K562 (cell line): Measurements from ENCODE around the gene PIK3AP1. TPM values are rescaled to one million over a fixed set of nuclear protein-coding genes. Genes with fewer than 3 reads are reported as not detected.

Experiments
- ATAC-seq: fragments of 200-7000 bp; cut with Tn5 transposase; 3 replicates; pipeline ENCODE4 v1.9.1; 2020; ENCODE audit warnings: moderate library complexity
- BruUV-seq: library from RNA; stranded (reverse); fragments of 400-500 nt; replicated peaks from 2 replicates; lab custom pipeline; 2021; lab: Mats Ljungman, UMichigan
- CTCF ChIA-PET: fragments of 300-600 bp; formaldehyde crosslinking; extraction: SDS; loops from one replicate; lab custom pipeline; 2021; ENCODE audit warnings: low intra/inter-chr PET ratio; lab: Yijun Ruan, JAX
- POLR2A ChIA-PET: fragments of 300-600, 350-650 bp; sonication (Branson Sonifier 250); formaldehyde crosslinking; extraction: SDS; loops from one replicate; lab custom pipeline; 2021; ENCODE audit warnings: antibody characterized with exemption, inconsistent platforms; lab: Yijun Ruan, JAX
- DNase-seq, 4 experiments: peaks; one replicate each; pipeline versions ENCODE4 v3.0.0 to v3.0.0-alpha.2; 2011 to 2018; ENCODE audit warnings: low spot score in 3 of 4, mixed read lengths in 3 of 4; ENCODE audit errors: extremely low read depth in 1 of 4
- FAIRE-seq: peaks from 2 replicates; lab custom pipeline; 2011; peaks lifted over from hg19 to GRCh38; lab: Jason Lieb, UNC
- H2AFZ ChIP-seq: 2 replicates; pipeline ENCODE4 v1.6.0; 2011; ENCODE audit warnings: low read depth, low read length, control low read depth, inconsistent platforms
- H3K27ac ChIP-seq: fragments of 200-600 bp; 3 replicates; pipeline ENCODE4 v1.8.0; 2011; ENCODE audit warnings: low read depth, mild to moderate bottlenecking, control low read depth, inconsistent platforms, low read length, moderate library complexity, mixed read lengths; ENCODE audit errors: extremely low read depth
- H3K27me3 ChIP-seq, 2 experiments: fragments of 300-600 bp in 1 of 2; 2 replicates in 1 of 2; 3 replicates in 1 of 2; pipeline versions ENCODE4 v1.6.0 to v1.8.0; 2011; ENCODE audit warnings: inconsistent platforms in 2 of 2, low read length in 2 of 2, mild to moderate bottlenecking in 1 of 2, mixed read lengths in 1 of 2, moderate library complexity in 1 of 2; ENCODE audit not compliant: control insufficient read depth in 2 of 2, insufficient read depth in 2 of 2
- H3K36me3 ChIP-seq: fragments of 300-600 bp; 3 replicates; pipeline ENCODE4 v1.8.0; 2011; ENCODE audit warnings: mild to moderate bottlenecking, low read length, inconsistent platforms; ENCODE audit not compliant: control insufficient read depth, insufficient read depth
- H3K4me1 ChIP-seq, 2 experiments: fragments of 200-600 bp in 1 of 2; replicated peaks in 1 of 2; 2 replicates in 1 of 2; 3 replicates in 1 of 2; pipeline versions ENCODE4 v1.5.1 to v1.8.0; 2011; ENCODE audit warnings: inconsistent platforms in 2 of 2, low read length in 2 of 2, mild to moderate bottlenecking in 1 of 2, mixed read lengths in 1 of 2, moderate library complexity in 1 of 2; ENCODE audit not compliant: control insufficient read depth in 2 of 2, insufficient read depth in 2 of 2
- H3K4me2 ChIP-seq: 2 replicates; pipeline ENCODE4 v1.6.1; 2011; ENCODE audit warnings: low read length, control low read depth, inconsistent platforms, mixed read lengths; ENCODE audit not compliant: insufficient read depth
- H3K4me3 ChIP-seq: fragments of 200-600 bp; sonication (generic), shearing (Covaris generic); 2 replicates; pipeline ENCODE4 v1.5.1; 2016; ENCODE audit warnings: control low read depth, inconsistent platforms
- H3K79me2 ChIP-seq: fragments of 200-600 bp; 3 replicates; pipeline ENCODE4 v1.8.0; 2011; ENCODE audit warnings: low read length, inconsistent platforms; ENCODE audit not compliant: control insufficient read depth, insufficient read depth
- H3K9ac ChIP-seq, 2 experiments: 2 replicates each; pipeline versions ENCODE4 v1.6.0 to v1.6.1; 2011; ENCODE audit warnings: low read depth in 2 of 2, low read length in 2 of 2, control low read depth in 1 of 2, inconsistent platforms in 1 of 2, mild to moderate bottlenecking in 1 of 2, mixed read lengths in 1 of 2; ENCODE audit not compliant: insufficient read depth in 1 of 2
- H3K9me1 ChIP-seq: one replicate; pipeline ENCODE4 v1.6.0; 2011; ENCODE audit warnings: inconsistent platforms, mild to moderate bottlenecking, low read length, moderate library complexity; ENCODE audit not compliant: control insufficient read depth, insufficient read depth
- H3K9me3 ChIP-seq: replicated peaks from 2 replicates; pipeline ENCODE4 v1.5.1; 2011; ENCODE audit warnings: low read depth, low read length, inconsistent platforms; ENCODE audit not compliant: control insufficient read depth, insufficient read depth
- H4K20me1 ChIP-seq: replicated peaks from 2 replicates; pipeline ENCODE4 v1.6.1; 2011; ENCODE audit warnings: low read length, inconsistent platforms, mixed read lengths; ENCODE audit not compliant: control insufficient read depth, insufficient read depth
- ADNP ChIP-seq: fragments of 200-800 bp; sonication (Bioruptor generic); IDR thresholded peaks from 2 replicates; pipeline ENCODE4 v1.6.1; 2016; ENCODE audit warnings: missing genetic modification characterization, missing compliant biosample characterization
- ETS2 ChIP-seq: IDR thresholded peaks from 2 replicates; pipeline ENCODE4 v1.6.1; 2016; ENCODE audit warnings: borderline replicate concordance, missing genetic modification characterization, mild to moderate bottlenecking, moderate library complexity, missing compliant biosample characterization; ENCODE audit not compliant: poor library complexity, severe bottlenecking
- GTF2E2 ChIP-seq: fragments of 200-800 bp; sonication (Bioruptor generic); IDR thresholded peaks from 2 replicates; pipeline ENCODE4 v1.6.1; 2016; ENCODE audit warnings: missing genetic modification characterization, missing compliant biosample characterization
- RFX5 ChIP-seq: IDR thresholded peaks from 2 replicates; pipeline ENCODE4 v1.6.1; 2011; ENCODE audit warnings: low read depth, mild to moderate bottlenecking, improper control_type of control experiment, low read length
- SETDB1 ChIP-seq: IDR thresholded peaks from one replicate; pipeline ENCODE4 v1.6.1; 2012; ENCODE audit warnings: low read length, control low read depth, inconsistent platforms
- SMAD1 ChIP-seq: fragments of 150-350 bp; IDR thresholded peaks from 2 replicates; pipeline ENCODE4 v1.6.1; 2014; ENCODE audit warnings: low read length, low read depth; ENCODE audit not compliant: partially characterized antibody
- STAG1 ChIP-seq: sonication (generic); formaldehyde crosslinking; IDR thresholded peaks from 2 replicates; pipeline ENCODE4 v1.5.0; 2020; ENCODE audit warnings: missing genetic modification reagents, borderline replicate concordance
- ZNF140 ChIP-seq: fragments of 250-450 bp; sonication (Bioruptor Pico); IDR thresholded peaks from 2 replicates; pipeline ENCODE4 v1.8.0; 2021; ENCODE audit warnings: moderate library complexity, mild to moderate bottlenecking, inconsistent platforms
- ZNF584 ChIP-seq: fragments of 200-800 bp; sonication (Bioruptor generic); IDR thresholded peaks from 2 replicates; pipeline ENCODE4 v1.6.1; 2016; ENCODE audit warnings: low read depth, mild to moderate bottlenecking, missing genetic modification characterization, missing compliant biosample characterization
- ZNF76 ChIP-seq: fragments of 250-450 bp; sonication (Bioruptor Pico); IDR thresholded peaks from 2 replicates; pipeline ENCODE4 v1.4.0; 2020; ENCODE audit warnings: mild to moderate bottlenecking, moderate library complexity, borderline replicate concordance
- WGBS: fragments of 100-300 bp; shearing (Covaris generic); methylation state at CpG from one replicate; pipeline ENCODE4 v1.1.6; 2016; ENCODE audit warnings: low coverage, mixed read lengths; ENCODE audit not compliant: insufficient coverage; ENCODE audit errors: missing lambda C conversion rate; 5-methylcytosine and 5-hydroxymethylcytosine counted together
- in situ Hi-C: fragments of 300-500 bp; cut with MboI; formaldehyde crosslinking; loops from 4 replicates; pipeline ENCODE4 v1.15.0; 2018; ENCODE audit warnings: inconsistent platforms, mixed read lengths
- intact Hi-C: fragments of 100-400 bp; cut with micrococcal nuclease; formaldehyde crosslinking; loops from 2 replicates; pipeline ENCODE4 v1.14.2; 2022
- polyA plus RNA-seq, 8 experiments: library from polyadenylated mRNA; depleted of rRNA in 4 of 8; stranded (reverse) in 5 of 8; unstranded in 3 of 8; fragments of >200 nt; fragmentation: Nextera tagmentation in 2 of 8; fragmentation: Illumina TruSeq in 1 of 8; extraction: Ambion mirVana in 2 of 8; extraction: Trizol in 1 of 8; gene quantifications; 2 replicates each; pipeline versions ENCODE4 v1.2.1 to v1.2.3, GENCODE V29; 2011 to 2014; ENCODE audit warnings: inconsistent platforms in 1 of 8, missing spikeins in 1 of 8
- total RNA-seq, 7 experiments: library from RNA; depleted of rRNA in 6 of 7; stranded (reverse); fragments of >200 nt in 6 of 7; fragmentation: Illumina TruSeq in 2 of 7; extraction: Trizol in 2 of 7; gene quantifications; 2 replicates each; pipeline versions ENCODE4 v1.2.1 to v1.2.3, GENCODE V29; 2011 to 2021; ENCODE audit warnings: low replicate concordance in 1 of 7
- TF ChIP-seq, protein P1 (sequence below): fragments of 200-800 bp; sonication (Bioruptor generic); IDR thresholded peaks from 2 replicates; pipeline ENCODE4 v1.6.1; 2016; ENCODE audit warnings: missing genetic modification characterization, missing compliant biosample characterization
- TF ChIP-seq, protein P2 (sequence below): fragments of 250-450 bp; sonication (Bioruptor Pico); IDR thresholded peaks from 2 replicates; pipeline ENCODE4 v1.6.1; 2021; ENCODE audit warnings: mild to moderate bottlenecking

Gene PIK3AP1
- total and polyA plus RNA-seq, 9 of the 15 experiments (the other 6 are each of a cell fraction or from before 2014, with no cell fraction given), result 0.20 to 2.4 (median 1.4) TPM

DNA sequence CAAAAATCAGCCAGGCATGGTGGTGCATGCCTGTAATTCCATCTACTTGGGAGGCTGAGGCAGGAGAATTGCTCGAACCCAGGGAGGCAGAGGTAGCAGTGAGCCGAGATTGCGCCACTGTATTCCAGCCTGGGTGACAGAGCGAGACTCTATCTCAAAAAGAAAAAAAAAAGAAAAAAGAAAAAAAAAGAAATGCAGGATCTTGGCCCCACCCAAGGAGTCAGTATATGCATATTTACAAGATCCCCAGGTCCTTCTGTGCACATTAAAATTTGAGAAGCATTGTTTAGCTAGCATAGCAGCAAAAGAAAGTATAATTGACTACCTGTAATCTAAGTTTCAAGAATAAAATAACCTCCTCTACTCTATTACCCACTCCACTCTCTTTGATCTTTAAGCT lies 15.8 kb downstream of the PIK3AP1 start:
- ATAC-seq (no peak), DNase-seq (no peak), FAIRE-seq (no peak)
- H3K4me3 ChIP-seq, result no peak overlapping the region
- no peak overlapping the region for H3K4me2 ChIP-seq
- CTCF ChIA-PET, result no interaction called here
- no peaks in the 10 kb centered on the region for H3K36me3 ChIP-seq
- peaks cover 0 to 7% of the 10 kb centered on the region in 2 experiments; a peak in 1 of 5 replicates for H3K4me1 ChIP-seq
- BruUV-seq, result no TSS peak
- H2AFZ ChIP-seq, result no peak overlapping the region
- 10% methylated on average over 2 of the region's 4 CpGs for WGBS
- no peaks in the 10 kb centered on the region for H3K79me2 ChIP-seq
- no peak overlapping the region for H3K9ac ChIP-seq
- H3K27ac ChIP-seq, result no peak overlapping the region
- peaks cover 0 to 2% of the 10 kb centered on the region in 2 experiments; a peak in 1 of 5 replicates for H3K27me3 ChIP-seq
- H3K9me3 ChIP-seq, result no peaks in the 10 kb centered on the region
- H3K9me1 ChIP-seq, result no peaks in the 10 kb centered on the region
- intact Hi-C loops, result no loop called here
- POLR2A ChIA-PET, result no interaction called here
- in situ Hi-C loops, result no loop called here
- H4K20me1 ChIP-seq, result no peaks in the 10 kb centered on the region
- no peak for TF ChIP-seq ETS2 (tag)
- no peak for TF ChIP-seq SETDB1
- TF ChIP-seq ADNP, result no peak
- no peak for TF ChIP-seq ZNF584 (CRISPR knock-in tag)
- no peak for TF ChIP-seq ZNF76
- TF ChIP-seq SMAD1, result no peak
- TF ChIP-seq, protein P1, sequence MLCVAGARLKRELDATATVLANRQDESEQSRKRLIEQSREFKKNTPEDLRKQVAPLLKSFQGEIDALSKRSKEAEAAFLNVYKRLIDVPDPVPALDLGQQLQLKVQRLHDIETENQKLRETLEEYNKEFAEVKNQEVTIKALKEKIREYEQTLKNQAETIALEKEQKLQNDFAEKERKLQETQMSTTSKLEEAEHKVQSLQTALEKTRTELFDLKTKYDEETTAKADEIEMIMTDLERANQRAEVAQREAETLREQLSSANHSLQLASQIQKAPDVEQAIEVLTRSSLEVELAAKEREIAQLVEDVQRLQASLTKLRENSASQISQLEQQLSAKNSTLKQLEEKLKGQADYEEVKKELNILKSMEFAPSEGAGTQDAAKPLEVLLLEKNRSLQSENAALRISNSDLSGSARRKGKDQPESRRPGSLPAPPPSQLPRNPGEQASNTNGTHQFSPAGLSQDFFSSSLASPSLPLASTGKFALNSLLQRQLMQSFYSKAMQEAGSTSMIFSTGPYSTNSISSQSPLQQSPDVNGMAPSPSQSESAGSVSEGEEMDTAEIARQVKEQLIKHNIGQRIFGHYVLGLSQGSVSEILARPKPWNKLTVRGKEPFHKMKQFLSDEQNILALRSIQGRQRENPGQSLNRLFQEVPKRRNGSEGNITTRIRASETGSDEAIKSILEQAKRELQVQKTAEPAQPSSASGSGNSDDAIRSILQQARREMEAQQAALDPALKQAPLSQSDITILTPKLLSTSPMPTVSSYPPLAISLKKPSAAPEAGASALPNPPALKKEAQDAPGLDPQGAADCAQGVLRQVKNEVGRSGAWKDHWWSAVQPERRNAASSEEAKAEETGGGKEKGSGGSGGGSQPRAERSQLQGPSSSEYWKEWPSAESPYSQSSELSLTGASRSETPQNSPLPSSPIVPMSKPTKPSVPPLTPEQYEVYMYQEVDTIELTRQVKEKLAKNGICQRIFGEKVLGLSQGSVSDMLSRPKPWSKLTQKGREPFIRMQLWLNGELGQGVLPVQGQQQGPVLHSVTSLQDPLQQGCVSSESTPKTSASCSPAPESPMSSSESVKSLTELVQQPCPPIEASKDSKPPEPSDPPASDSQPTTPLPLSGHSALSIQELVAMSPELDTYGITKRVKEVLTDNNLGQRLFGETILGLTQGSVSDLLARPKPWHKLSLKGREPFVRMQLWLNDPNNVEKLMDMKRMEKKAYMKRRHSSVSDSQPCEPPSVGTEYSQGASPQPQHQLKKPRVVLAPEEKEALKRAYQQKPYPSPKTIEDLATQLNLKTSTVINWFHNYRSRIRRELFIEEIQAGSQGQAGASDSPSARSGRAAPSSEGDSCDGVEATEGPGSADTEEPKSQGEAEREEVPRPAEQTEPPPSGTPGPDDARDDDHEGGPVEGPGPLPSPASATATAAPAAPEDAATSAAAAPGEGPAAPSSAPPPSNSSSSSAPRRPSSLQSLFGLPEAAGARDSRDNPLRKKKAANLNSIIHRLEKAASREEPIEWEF (CRISPR knock-in tag), result no peak
- TF ChIP-seq ZNF140 (CRISPR knock-in tag), result no peak
- TF ChIP-seq, protein P2, sequence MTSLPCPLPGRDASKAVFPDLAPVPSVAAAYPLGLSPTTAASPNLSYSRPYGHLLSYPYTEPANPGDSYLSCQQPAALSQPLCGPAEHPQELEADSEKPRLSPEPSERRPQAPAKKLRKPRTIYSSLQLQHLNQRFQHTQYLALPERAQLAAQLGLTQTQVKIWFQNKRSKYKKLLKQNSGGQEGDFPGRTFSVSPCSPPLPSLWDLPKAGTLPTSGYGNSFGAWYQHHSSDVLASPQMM (CRISPR knock-in tag), result no peak
- TF ChIP-seq STAG1 (CRISPR knock-in tag), result no peak
- TF ChIP-seq RFX5, result no peak
- TF ChIP-seq GTF2E2 (tag), result no peak
